Endothelial cell of umbilical vein (primary cell): Measurements from ENCODE around the gene PILRB. TPM values are rescaled to one million over a fixed set of nuclear protein-coding genes. Genes with fewer than 3 reads are reported as not detected.

Source experiments
- BruUV-seq: library from RNA; stranded (reverse); fragments of 400-500 nt; replicated peaks from 2 replicates; lab custom pipeline; 2021; lab: Mats Ljungman, UMichigan
- CTCF ChIA-PET: fragments of 300-600, 350-600 bp; sonication (Branson Sonifier 250); formaldehyde crosslinking; loops from one replicate; lab custom pipeline; 2021; ENCODE audit warnings: antibody characterized with exemption, inconsistent platforms; lab: Charles Lee
- POLR2A ChIA-PET: fragments of 300-600, 350-600 bp; sonication (Branson Sonifier 250); formaldehyde crosslinking; loops from one replicate; lab custom pipeline; 2021; ENCODE audit warnings: antibody characterized with exemption, inconsistent platforms; lab: Charles Lee
- DNase-seq: peaks from one replicate; pipeline ENCODE4 v3.0.0-alpha.2; 2011; ENCODE audit warnings: low read depth, low spot score
- FAIRE-seq: peaks from 2 replicates; lab custom pipeline; 2011; peaks lifted over from hg19 to GRCh38; lab: Jason Lieb, UNC
- H2AFZ ChIP-seq: 2 replicates; pipeline ENCODE4 v1.6.0; 2012; ENCODE audit warnings: low read depth, low read length, control low read depth, inconsistent platforms
- H3K27ac ChIP-seq: 2 replicates; pipeline ENCODE4 v1.5.1; 2011; ENCODE audit warnings: low read depth, mild to moderate bottlenecking, control low read depth, low read length, moderate library complexity; ENCODE audit not compliant: insufficient read depth
- H3K27me3 ChIP-seq, 2 experiments: 2 replicates each; pipeline versions ENCODE4 v1.6.0 to v1.6.1; 2011; ENCODE audit warnings: low read length in 2 of 2, mixed read lengths in 1 of 2; ENCODE audit not compliant: control insufficient read depth in 2 of 2, insufficient read depth in 2 of 2
- H3K36me3 ChIP-seq, 2 experiments: 2 replicates in 1 of 2; 3 replicates in 1 of 2; pipeline ENCODE4 v1.5.1; 2011; ENCODE audit warnings: low read length in 2 of 2, mild to moderate bottlenecking in 1 of 2, moderate library complexity in 1 of 2; ENCODE audit not compliant: control insufficient read depth in 2 of 2, insufficient read depth in 2 of 2; ENCODE audit errors: extremely low read depth in 1 of 2
- H3K4me1 ChIP-seq: 3 replicates; pipeline ENCODE4 v1.5.1; 2011; ENCODE audit warnings: mild to moderate bottlenecking, low read length; ENCODE audit not compliant: control insufficient read depth, insufficient read depth; ENCODE audit errors: extremely low read depth
- H3K4me2 ChIP-seq: 2 replicates; pipeline ENCODE4 v1.6.1; 2011; ENCODE audit warnings: low read length, control low read depth, mixed read lengths; ENCODE audit not compliant: insufficient read depth
- H3K4me3 ChIP-seq, 3 experiments: fragments of 200-600 bp in 1 of 3; sonication (generic), shearing (Covaris generic) in 1 of 3; replicated peaks in 1 of 3; 2 replicates each; pipeline ENCODE4 v1.5.1; 2011 to 2016; ENCODE audit warnings: control low read depth in 3 of 3, low read length in 3 of 3, mild to moderate bottlenecking in 2 of 3, inconsistent platforms in 1 of 3, low read depth in 1 of 3, moderate library complexity in 1 of 3; ENCODE audit not compliant: insufficient read depth in 1 of 3
- H3K79me2 ChIP-seq: 2 replicates; pipeline ENCODE4 v1.6.0; 2012; ENCODE audit warnings: low read length, inconsistent platforms; ENCODE audit not compliant: control insufficient read depth, insufficient read depth
- H3K9ac ChIP-seq: replicated peaks from 2 replicates; pipeline ENCODE3; 2011; ENCODE audit warnings: low read length, control low read depth; ENCODE audit not compliant: insufficient read depth; ENCODE audit errors: extremely low read depth
- H3K9me1 ChIP-seq: replicated peaks from 3 replicates; pipeline ENCODE4 v1.6.0; 2011; ENCODE audit warnings: mild to moderate bottlenecking, low read length; ENCODE audit not compliant: control insufficient read depth, insufficient read depth; ENCODE audit errors: extremely low read depth
- H3K9me3 ChIP-seq: replicated peaks from 2 replicates; pipeline ENCODE4 v1.5.1; 2012; ENCODE audit warnings: low read length, inconsistent platforms; ENCODE audit not compliant: control insufficient read depth, insufficient read depth
- H4K20me1 ChIP-seq: replicated peaks from 2 replicates; pipeline ENCODE3; 2011; ENCODE audit warnings: mild to moderate bottlenecking, low read length; ENCODE audit not compliant: control insufficient read depth, insufficient read depth; ENCODE audit errors: extremely low read depth
- EZH2 ChIP-seq: IDR thresholded peaks from 2 replicates; pipeline ENCODE4 v1.6.1; 2012; ENCODE audit warnings: borderline replicate concordance, low read depth, mild to moderate bottlenecking, moderate library complexity, low read length, inconsistent platforms; ENCODE audit not compliant: severe bottlenecking
- FOS ChIP-seq: IDR thresholded peaks from 2 replicates; pipeline ENCODE4 v1.6.1; 2011; ENCODE audit warnings: mild to moderate bottlenecking, low read length, moderate library complexity, borderline replicate concordance; ENCODE audit not compliant: insufficient read depth
- GATA2 ChIP-seq: IDR thresholded peaks from 2 replicates; pipeline ENCODE4 v1.7.0; 2011; ENCODE audit warnings: low read depth, mild to moderate bottlenecking, moderate library complexity, mixed read lengths, low read length; ENCODE audit not compliant: insufficient read length, insufficient read depth
- JUN ChIP-seq: IDR thresholded peaks from 2 replicates; pipeline ENCODE4 v1.6.1; 2011; ENCODE audit warnings: borderline replicate concordance, low read depth; ENCODE audit not compliant: insufficient read length, insufficient read depth
- MYC ChIP-seq: IDR thresholded peaks from one replicate; pipeline ENCODE4 v1.6.1; 2011; ENCODE audit warnings: mild to moderate bottlenecking, low read depth, low read length
- POLR2A ChIP-seq: IDR thresholded peaks from 2 replicates; pipeline ENCODE4 v1.6.1; 2012; ENCODE audit warnings: low read depth, mild to moderate bottlenecking, control low read depth, low read length
- POLR2AphosphoS5 ChIP-seq: IDR thresholded peaks from 2 replicates; pipeline ENCODE4 v1.6.1; 2012; ENCODE audit warnings: low read depth, mild to moderate bottlenecking, control low read depth, low read length, moderate library complexity; ENCODE audit not compliant: insufficient read depth
- dilution Hi-C: fragments of 300-500 bp; cut with MboI; formaldehyde crosslinking; loops from one replicate; pipeline ENCODE4 v1.15.0; 2019; ENCODE audit warnings: low sequenced_read_pairs; ENCODE audit not compliant: extremely low pct_ligation_motif_present
- intact Hi-C: fragments of 100-400 bp; cut with micrococcal nuclease; formaldehyde crosslinking; loops from one replicate; pipeline ENCODE4 v1.10.0; 2022
- polyA plus RNA-seq, 4 experiments: library from polyadenylated mRNA; depleted of rRNA in 3 of 4; stranded (reverse) in 3 of 4; unstranded in 1 of 4; fragments of >200 nt; gene quantifications; 2 replicates each; pipeline versions ENCODE4 v1.2.1 to v1.2.3, GENCODE V29; 2011 to 2012; ENCODE audit warnings: missing spikeins in 1 of 4
- total RNA-seq: library from RNA; stranded (reverse); gene quantifications from 2 replicates; pipeline ENCODE4 v1.2.3, GENCODE V29; 2021
- TF ChIP-seq, protein P1 (sequence below), 2 donors: IDR thresholded peaks; 1 replicate in 1 of 2; 2 replicates in 1 of 2; pipeline ENCODE4 v1.5.1; 2011; ENCODE audit warnings: low read length in 2 of 2, mild to moderate bottlenecking in 2 of 2, moderate library complexity in 2 of 2, control low read depth in 1 of 2, inconsistent platforms in 1 of 2, low read depth in 1 of 2; ENCODE audit not compliant: insufficient read depth in 1 of 2; ENCODE audit errors: extremely low read depth in 1 of 2
- TF ChIP-seq, protein P2 (sequence below): IDR thresholded peaks from 2 replicates; pipeline ENCODE4 v1.6.1; 2011; ENCODE audit not compliant: insufficient read depth, insufficient read length

Gene PILRB
- total and polyA plus RNA-seq, 2 donors (not counting 3 experiments of a cell fraction or from before 2014, with no cell fraction given): 42.5 to 45.2 TPM

DNA sequence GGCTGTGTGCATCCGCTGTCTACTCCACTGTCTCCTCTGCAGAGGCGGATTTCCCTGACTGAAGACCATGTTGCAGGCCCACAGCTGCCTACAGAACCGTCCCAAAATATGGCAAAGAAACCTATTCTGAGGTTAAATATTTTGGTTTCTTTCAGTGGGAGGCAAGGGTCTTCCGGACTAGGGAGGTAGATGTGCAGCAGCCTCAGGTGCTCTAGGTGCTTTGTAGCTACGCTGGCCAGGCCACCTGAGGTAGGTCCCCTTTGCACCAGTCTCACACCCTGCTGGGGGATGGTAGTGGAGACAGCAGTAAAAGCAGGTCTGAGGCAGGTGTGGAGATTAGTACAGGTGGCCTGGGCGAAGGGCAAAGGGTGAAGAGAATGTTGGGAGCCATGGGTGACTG, 8.2 kb upstream of the PILRB start:
- no peak overlapping the region for H3K27ac ChIP-seq
- no peak overlapping the region for H3K9ac ChIP-seq
- no peak for FAIRE-seq
- ChIA-PET POLR2A (no interaction called here), CTCF (no interaction called here)
- H4K20me1 ChIP-seq: no peaks in the 10 kb centered on the region
- peaks cover 2% of the 10 kb centered on the region for H3K4me1 ChIP-seq
- H3K4me2 ChIP-seq: no peak overlapping the region
- no peaks in the 10 kb centered on the region for H3K9me3 ChIP-seq
- TF ChIP-seq POLR2A: no peak
- TF ChIP-seq, protein P1, sequence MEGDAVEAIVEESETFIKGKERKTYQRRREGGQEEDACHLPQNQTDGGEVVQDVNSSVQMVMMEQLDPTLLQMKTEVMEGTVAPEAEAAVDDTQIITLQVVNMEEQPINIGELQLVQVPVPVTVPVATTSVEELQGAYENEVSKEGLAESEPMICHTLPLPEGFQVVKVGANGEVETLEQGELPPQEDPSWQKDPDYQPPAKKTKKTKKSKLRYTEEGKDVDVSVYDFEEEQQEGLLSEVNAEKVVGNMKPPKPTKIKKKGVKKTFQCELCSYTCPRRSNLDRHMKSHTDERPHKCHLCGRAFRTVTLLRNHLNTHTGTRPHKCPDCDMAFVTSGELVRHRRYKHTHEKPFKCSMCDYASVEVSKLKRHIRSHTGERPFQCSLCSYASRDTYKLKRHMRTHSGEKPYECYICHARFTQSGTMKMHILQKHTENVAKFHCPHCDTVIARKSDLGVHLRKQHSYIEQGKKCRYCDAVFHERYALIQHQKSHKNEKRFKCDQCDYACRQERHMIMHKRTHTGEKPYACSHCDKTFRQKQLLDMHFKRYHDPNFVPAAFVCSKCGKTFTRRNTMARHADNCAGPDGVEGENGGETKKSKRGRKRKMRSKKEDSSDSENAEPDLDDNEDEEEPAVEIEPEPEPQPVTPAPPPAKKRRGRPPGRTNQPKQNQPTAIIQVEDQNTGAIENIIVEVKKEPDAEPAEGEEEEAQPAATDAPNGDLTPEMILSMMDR (IDR thresholded peaks at IDR 0.05; ENCODE audit: extremely low read depth in 1 of 2, insufficient read depth in 1 of 2, low read depth in 1 of 2, low read length in 2 of 2): no peak
- no peak for TF ChIP-seq EZH2
- TF ChIP-seq JUN: no peak
- no peak for TF ChIP-seq POLR2AphosphoS5
- no peak for TF ChIP-seq FOS
- TF ChIP-seq, protein P2, sequence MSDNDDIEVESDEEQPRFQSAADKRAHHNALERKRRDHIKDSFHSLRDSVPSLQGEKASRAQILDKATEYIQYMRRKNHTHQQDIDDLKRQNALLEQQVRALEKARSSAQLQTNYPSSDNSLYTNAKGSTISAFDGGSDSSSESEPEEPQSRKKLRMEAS: no peak
- TF ChIP-seq GATA2: no peak
- TF ChIP-seq MYC: no peak
- no peaks in the 10 kb centered on the region for H3K9me1 ChIP-seq
- H3K27me3 ChIP-seq: no peaks in the 10 kb centered on the region
- peaks cover 2% of the 10 kb centered on the region for H3K79me2 ChIP-seq
- no peak overlapping the region for H2AFZ ChIP-seq
- H3K4me3 ChIP-seq: no peak overlapping the region
- no peak for DNase-seq
- BruUV-seq: no TSS peak
- H3K36me3 ChIP-seq: peaks cover 26 to 46% of the 10 kb centered on the region in 2 experiments
- dilution Hi-C loops (no loop called here), intact Hi-C loops (loop anchor here (10.0 kb wide), 1 partner anchor 75 kb away; no protein-coding TSS in a partner anchor)
